ENCODE measurements around the gene WASF3. TPM values are rescaled to one million over a fixed set of nuclear protein-coding genes. Genes with fewer than 3 reads are reported as not detected.

The WASF3 gene
- total RNA-seq, 4 donors from 2014 or later: 0.75 to 4.9 (median 2.3) TPM

- in situ Hi-C loops (cut with MboI; ENCODE audit: low pct_ligation_motif_present in 1 of 4, low pct_unique_long_range_greater_than_20kb in 1 of 4, low sequenced_read_pairs in 3 of 4) (no loop called here), intact Hi-C loops (cut with DNase I; ENCODE audit: low total_unique reads) (no loop called here)
- no peak for DNase-seq
- Histone ChIP-seq H3K27ac (no peak overlapping the region), H3K27me3 (peaks cover 58% of the 10 kb centered on the region), H3K36me3 (no peaks in the 10 kb centered on the region), H3K4me3 (no peak overlapping the region), H3K9me3 (no peaks in the 10 kb centered on the region), H3K4me1 (peaks cover 0 to 20% (median 6%) of the 10 kb centered on the region in 4 donors)
- WGBS, 2 donors (ENCODE audit: low coverage in 1 of 2): 84 to 94% methylated on average over 3 to 4 of the region's 4 CpGs
- TF ChIP-seq POLR2AphosphoS5 (IDR thresholded peaks at IDR 0.05) (no peak), EP300 (IDR thresholded peaks at IDR 0.05; ENCODE audit: low read depth) (no peak), POLR2A (IDR thresholded peaks at IDR 0.05) (no peak), CTCF (IDR thresholded peaks at IDR 0.05) (no peak)
Measured at GRCh38 chr13:26560456-26560855, 3.0 kb downstream of the WASF3 start.

- TF ChIP-seq POLR2A (IDR thresholded peaks at IDR 0.05) (no peak), EP300 (IDR thresholded peaks at IDR 0.05; ENCODE audit: low read depth) (no peak), CTCF (IDR thresholded peaks at IDR 0.05) (no peak), POLR2AphosphoS5 (IDR thresholded peaks at IDR 0.05) (no peak)
- intact Hi-C loops (cut with DNase I; ENCODE audit: low total_unique reads) (no loop called here), in situ Hi-C loops (cut with MboI; ENCODE audit: low pct_ligation_motif_present in 1 of 4, low pct_unique_long_range_greater_than_20kb in 1 of 4, low sequenced_read_pairs in 3 of 4) (no loop called here)
- no peaks in the 10 kb centered on the region for H3K9me3 ChIP-seq
- H3K27ac ChIP-seq: no peak overlapping the region
- H3K27me3 ChIP-seq: peaks cover 52% of the 10 kb centered on the region
- whole genome bisulfite sequencing, 2 donors (ENCODE audit: low coverage in 1 of 2): 60 to 61% methylated on average over 1 to 3 of the region's 3 CpGs
- H3K4me3 ChIP-seq: no peak overlapping the region
- H3K4me1 ChIP-seq: peaks cover 0 to 20% (median 6%) of the 10 kb centered on the region in 4 donors
- no peak for DNase-seq
- no peaks in the 10 kb centered on the region for H3K36me3 ChIP-seq
Measured at GRCh38 chr13:26561067-26561466, 3.6 kb downstream of the WASF3 start.

- intact Hi-C loops (cut with DNase I; ENCODE audit: low total_unique reads) (no loop called here), in situ Hi-C loops (cut with MboI; ENCODE audit: low pct_ligation_motif_present in 1 of 4, low pct_unique_long_range_greater_than_20kb in 1 of 4, low sequenced_read_pairs in 3 of 4) (no loop called here)
- no peak for DNase-seq
- no peak for TF ChIP-seq EP300 (IDR thresholded peaks at IDR 0.05; ENCODE audit: low read depth)
- no peaks in the 10 kb centered on the region for H3K9me3 ChIP-seq
- H3K36me3 ChIP-seq: no peaks in the 10 kb centered on the region
- H3K27me3 ChIP-seq: peaks cover 44% of the 10 kb centered on the region
- H3K4me1 ChIP-seq: peaks cover 0 to 20% (median 6%) of the 10 kb centered on the region in 4 donors
- H3K27ac ChIP-seq: no peak overlapping the region
- no peak overlapping the region for H3K4me3 ChIP-seq
- 46 to 65% methylated on average over 7 to 8 of the region's 8 CpGs for WGBS, 2 donors (ENCODE audit: low coverage in 1 of 2)
Measured at GRCh38 chr13:26561651-26562511, 4.4 kb downstream of the WASF3 start.

- no peak overlapping the region for H3K27ac ChIP-seq
Measured at GRCh38 chr13:26562512-26562890, 5.0 kb downstream of the WASF3 start.

More at GRCh38 chr13:26562512-26562890, 5.0 kb downstream of the WASF3 start:
- H3K4me1 ChIP-seq: peaks cover 0 to 17% (median 6%) of the 10 kb centered on the region in 4 donors
- intact Hi-C loops (cut with DNase I; ENCODE audit: low total_unique reads) (no loop called here), in situ Hi-C loops (cut with MboI; ENCODE audit: low pct_ligation_motif_present in 1 of 4, low pct_unique_long_range_greater_than_20kb in 1 of 4, low sequenced_read_pairs in 3 of 4) (no loop called here)
- TF ChIP-seq POLR2AphosphoS5 (IDR thresholded peaks at IDR 0.05): no peak
- no peak for TF ChIP-seq POLR2A (IDR thresholded peaks at IDR 0.05)
- no peak for TF ChIP-seq CTCF (IDR thresholded peaks at IDR 0.05)
- no peak for TF ChIP-seq EP300 (IDR thresholded peaks at IDR 0.05; ENCODE audit: low read depth)
- peaks cover 38% of the 10 kb centered on the region for H3K27me3 ChIP-seq
- DNase-seq: no peak
- no peaks in the 10 kb centered on the region for H3K36me3 ChIP-seq
- WGBS, 2 donors (ENCODE audit: low coverage in 1 of 2): 42 to 83% methylated on average over 1 to 2 of the region's 2 CpGs
- no peak overlapping the region for H3K4me3 ChIP-seq
- no peaks in the 10 kb centered on the region for H3K9me3 ChIP-seq

Data from transverse colon (tissue), 4 donors.